ENCODE data around the gene SPTLC1.

GRCh38 chr9:92147852-92148180, 32.6 kb upstream of the SPTLC1 start:
- TF ChIP-seq BHLHE40 (IDR thresholded peaks at IDR 0.05; ENCODE audit: borderline replicate concordance), result no peak
- TF ChIP-seq FOXK2 (IDR thresholded peaks at IDR 0.05), result no peak
- no peak for TF ChIP-seq PKNOX1 (IDR thresholded peaks at IDR 0.05)
- TF ChIP-seq CTBP1 (IDR thresholded peaks at IDR 0.05; ENCODE audit: borderline replicate concordance), result no peak
- TF ChIP-seq FOXM1 (IDR thresholded peaks at IDR 0.05; ENCODE audit: borderline replicate concordance), result no peak
- TF ChIP-seq ELF4 (IDR thresholded peaks at IDR 0.05), result no peak
- TF ChIP-seq ZNF384 (IDR thresholded peaks at IDR 0.05), result no peak
- TF ChIP-seq NFRKB (IDR thresholded peaks at IDR 0.05), result no peak
- no peak for TF ChIP-seq SP1 (IDR thresholded peaks at IDR 0.05)
- no peak for TF ChIP-seq FOXA1 (IDR thresholded peaks at IDR 0.05)
- TF ChIP-seq L3MBTL2 (conservative IDR thresholded peaks at IDR 0.05), result no peak
- TF ChIP-seq TARDBP (IDR thresholded peaks at IDR 0.05), result no peak
- no peak for TF ChIP-seq SUZ12 (IDR thresholded peaks at IDR 0.05)
